Cerebellar cortex (tissue), 1 donor: Measurements from ENCODE around the gene IL21.
"Not testable (repeated sequence)": the region's sequence is repeated elsewhere in the genome, so short reads cannot be mapped to it uniquely, and the experiment has no call there.

Source experiments
- DNase-seq: peaks from one replicate; pipeline ENCODE4 v3.0.0-alpha.2; 2015; ENCODE audit warnings: low spot score

Gene IL21

GRCh38 chr4:122621016-122621507 lies at the start of gene IL21:
IL21 (minus strand) TSS chr4:122621066; CDS start chr4:122621011, 55 bp downstream.
- no peak for DNase-seq

GRCh38 chr4:122669911-122670738 lies 49.3 kb upstream of the IL21 start:
- no peak for DNase-seq

- no peak for DNase-seq
Observed at GRCh38 chr4:122668241-122668640, 47.4 kb upstream of the IL21 start.

- no peak for DNase-seq
Observed at GRCh38 chr4:122666527-122667245, 45.8 kb upstream of the IL21 start.

GRCh38 chr4:122665161-122665929 lies 44.5 kb upstream of the IL21 start:
- no peak for DNase-seq

- DNase-seq, result no peak
Observed at GRCh38 chr4:122663814-122664610, 43.1 kb upstream of the IL21 start.

GRCh38 chr4:122663291-122663690 lies 42.4 kb upstream of the IL21 start:
- DNase-seq, result no peak

GRCh38 chr4:122662701-122663100 lies 41.8 kb upstream of the IL21 start:
- no peak for DNase-seq

- no peak for DNase-seq
Observed at GRCh38 chr4:122661176-122662160, 40.6 kb upstream of the IL21 start.

GRCh38 chr4:122658818-122659295 lies 38.0 kb upstream of the IL21 start:
- no peak for DNase-seq

- DNase-seq, result no peak
Observed at GRCh38 chr4:122658377-122658776, 37.5 kb upstream of the IL21 start.

GRCh38 chr4:122657553-122657952 lies 36.7 kb upstream of the IL21 start:
- no peak for DNase-seq

- not testable (repeated sequence) for DNase-seq
Observed at GRCh38 chr4:122656583-122656982, 35.7 kb upstream of the IL21 start.

- peak; percentile 15 for DNase-seq
Observed at GRCh38 chr4:122652379-122652778, 31.5 kb upstream of the IL21 start.

- DNase-seq, result no peak
Observed at GRCh38 chr4:122650148-122650547, 29.3 kb upstream of the IL21 start.

GRCh38 chr4:122647656-122648055 lies 26.8 kb upstream of the IL21 start:
- no peak for DNase-seq

- no peak for DNase-seq
Observed at GRCh38 chr4:122643257-122643656, 22.4 kb upstream of the IL21 start.

GRCh38 chr4:122639181-122639580 lies 18.3 kb upstream of the IL21 start:
- no peak for DNase-seq

GRCh38 chr4:122636697-122637096 lies 15.8 kb upstream of the IL21 start:
- DNase-seq, result no peak

- no peak for DNase-seq
Observed at GRCh38 chr4:122635205-122635604, 14.3 kb upstream of the IL21 start.
